SK-N-SH (cell line): ENCODE results near the gene GANAB. TPM values are rescaled to one million over a fixed set of nuclear protein-coding genes. Genes with fewer than 3 reads are reported as not detected.

Source experiments
- CTCF ChIA-PET: fragments of 300-600, 350-600 bp; formaldehyde crosslinking; extraction: SDS; loops from one replicate; lab custom pipeline; 2021; lab: Yijun Ruan, JAX
- POLR2A ChIA-PET: fragments of 350-600 bp; sonication (Branson Sonifier 250); formaldehyde crosslinking; extraction: SDS; loops from one replicate; lab custom pipeline; 2020; ENCODE audit warnings: antibody characterized with exemption, inconsistent platforms; lab: Yijun Ruan, JAX
- DNase-seq: peaks from one replicate; pipeline ENCODE4 v3.0.0; 2012
- H2AFZ ChIP-seq: fragments of 200-600 bp; sonication (generic); 2 replicates; pipeline ENCODE4 v1.8.1; 2016; ENCODE audit warnings: antibody characterized with exemption, mild to moderate bottlenecking, low read depth
- H3F3A ChIP-seq: fragments of 200-600 bp; sonication (generic); replicated peaks from 2 replicates; pipeline ENCODE3; 2016; ENCODE audit warnings: antibody characterized with exemption, mild to moderate bottlenecking; ENCODE audit not compliant: insufficient read depth
- H3K27ac ChIP-seq, 2 experiments: fragments of 200-500 bp in 1 of 2; fragments of 200-600 bp in 1 of 2; sonication (Bioruptor generic) in 1 of 2; sonication (generic), shearing (Covaris generic) in 1 of 2; 2 replicates each; pipeline versions ENCODE4 v1.5.1 to v1.6.1; 2014 to 2016; ENCODE audit warnings: low read depth in 2 of 2, inconsistent platforms in 1 of 2, low read length in 1 of 2, mild to moderate bottlenecking in 1 of 2, mixed read lengths in 1 of 2
- H3K27me3 ChIP-seq: fragments of 200-600 bp; sonication (generic), shearing (Covaris generic); 2 replicates; pipeline ENCODE4 v1.6.1; 2016; ENCODE audit warnings: mixed run types; ENCODE audit not compliant: insufficient read depth
- H3K36me3 ChIP-seq, 2 experiments: fragments of 200-500 bp in 1 of 2; fragments of 200-600 bp in 1 of 2; sonication (Bioruptor generic) in 1 of 2; sonication (generic) in 1 of 2; replicated peaks in 1 of 2; 2 replicates each; pipeline versions ENCODE3 to v1.5.1; 2014 to 2016; ENCODE audit warnings: low read length in 1 of 2, mild to moderate bottlenecking in 1 of 2; ENCODE audit not compliant: insufficient read depth in 2 of 2, control insufficient read depth in 1 of 2
- H3K4me1 ChIP-seq, 2 experiments: fragments of 200-500 bp in 1 of 2; fragments of 200-600 bp in 1 of 2; sonication (Bioruptor generic) in 1 of 2; sonication (generic), shearing (Covaris generic) in 1 of 2; 2 replicates each; pipeline versions ENCODE4 v1.5.1 to v1.6.1; 2014 to 2016; ENCODE audit warnings: low read depth in 1 of 2, low read length in 1 of 2, mixed run types in 1 of 2; ENCODE audit not compliant: insufficient read depth in 2 of 2, control insufficient read depth in 1 of 2
- H3K4me2 ChIP-seq: fragments of 200-600 bp; sonication (generic), shearing (Covaris generic); 2 replicates; pipeline ENCODE4 v1.6.1; 2017; ENCODE audit warnings: mixed run types
- H3K4me3 ChIP-seq, 2 experiments: fragments of 200-500 bp in 1 of 2; fragments of 200-600 bp in 1 of 2; sonication (Bioruptor generic) in 1 of 2; sonication (generic), shearing (Covaris generic) in 1 of 2; 2 replicates each; pipeline versions ENCODE4 v1.5.1 to v1.8.1; 2014 to 2016; ENCODE audit warnings: low read depth in 2 of 2, inconsistent platforms in 1 of 2, low read length in 1 of 2, mild to moderate bottlenecking in 1 of 2, mixed read lengths in 1 of 2, moderate library complexity in 1 of 2
- H3K79me2 ChIP-seq: fragments of 200-600 bp; sonication (generic); 2 replicates; pipeline ENCODE4 v1.8.1; 2017; ENCODE audit warnings: mild to moderate bottlenecking; ENCODE audit not compliant: insufficient read depth
- H3K9ac ChIP-seq: fragments of 200-600 bp; sonication (generic); 2 replicates; pipeline ENCODE4 v1.6.1; 2017; ENCODE audit warnings: mixed run types
- H3K9me2 ChIP-seq: fragments of 200-600 bp; sonication (generic); 2 replicates; pipeline ENCODE4 v1.6.1; 2017; ENCODE audit warnings: mixed run types
- H3K9me3 ChIP-seq: fragments of 200-600 bp; sonication (generic); 2 replicates; pipeline ENCODE4 v1.6.1; 2017; ENCODE audit warnings: mixed run types, mild to moderate bottlenecking, moderate library complexity
- H4K20me1 ChIP-seq: fragments of 200-600 bp; sonication (generic); 2 replicates; pipeline ENCODE4 v1.6.1; 2017; ENCODE audit warnings: mild to moderate bottlenecking, mixed run types; ENCODE audit not compliant: insufficient read depth
- CHD2 ChIP-seq: fragments of 150-350 bp; IDR thresholded peaks from 2 replicates; pipeline ENCODE4 v1.6.1; 2018; ENCODE audit warnings: low read length; ENCODE audit not compliant: partially characterized antibody
- ELF1 ChIP-seq: IDR thresholded peaks from 2 replicates; pipeline ENCODE4 v1.4.0; 2012
- FOSL2 ChIP-seq: IDR thresholded peaks from 2 replicates; pipeline ENCODE4 v1.4.0; 2012; ENCODE audit warnings: low read depth, mild to moderate bottlenecking, moderate library complexity, borderline replicate concordance
- FOXM1 ChIP-seq: IDR thresholded peaks from 2 replicates; pipeline ENCODE4 v1.4.0; 2012; ENCODE audit warnings: low read depth, mild to moderate bottlenecking
- GABPA ChIP-seq: IDR thresholded peaks from 2 replicates; pipeline ENCODE4 v1.4.0; 2012; ENCODE audit warnings: low read depth, mild to moderate bottlenecking
- GATA2 ChIP-seq: sonication (generic); formaldehyde crosslinking; IDR thresholded peaks from 2 replicates; pipeline ENCODE4 v1.5.0; 2020; ENCODE audit warnings: mild to moderate bottlenecking, missing genetic modification reagents
- MEF2A ChIP-seq: IDR thresholded peaks from 2 replicates; pipeline ENCODE4 v1.4.0; 2012; ENCODE audit warnings: low read depth, borderline replicate concordance
- MXI1 ChIP-seq: IDR thresholded peaks from 2 replicates; pipeline ENCODE4 v1.6.1; 2012; ENCODE audit warnings: mild to moderate bottlenecking, low read depth, low read length, improper control_type of control experiment
- NFIC ChIP-seq: IDR thresholded peaks from 2 replicates; pipeline ENCODE4 v1.4.0; 2012; ENCODE audit warnings: borderline replicate concordance
- POLR2AphosphoS5 ChIP-seq: IDR thresholded peaks from 2 replicates; pipeline ENCODE4 v1.6.1; 2012; ENCODE audit warnings: low read depth, low read length
- RCOR1 ChIP-seq: fragments of 150-350 bp; IDR thresholded peaks from 2 replicates; pipeline ENCODE4 v1.6.1; 2017; ENCODE audit warnings: antibody characterized with exemption, low read length
- RFX5 ChIP-seq: IDR thresholded peaks from 2 replicates; pipeline ENCODE4 v1.6.1; 2012; ENCODE audit warnings: mild to moderate bottlenecking, improper control_type of control experiment, low read length
- RXRA ChIP-seq: IDR thresholded peaks from 2 replicates; pipeline ENCODE4 v1.4.0; 2012; ENCODE audit warnings: low read depth, mild to moderate bottlenecking, borderline replicate concordance
- SIN3A ChIP-seq: IDR thresholded peaks from 2 replicates; pipeline ENCODE4 v1.6.1; 2012; ENCODE audit warnings: low read depth, mild to moderate bottlenecking, low read length, moderate library complexity, borderline replicate concordance
- TCF12 ChIP-seq: IDR thresholded peaks from 2 replicates; pipeline ENCODE4 v1.4.0; 2012
- TEAD4 ChIP-seq: IDR thresholded peaks from 2 replicates; pipeline ENCODE4 v1.4.0; 2012; ENCODE audit warnings: mild to moderate bottlenecking, borderline replicate concordance; ENCODE audit not compliant: insufficient read depth
- YY1 ChIP-seq: IDR thresholded peaks from 2 replicates; pipeline ENCODE4 v1.4.0; 2012; ENCODE audit warnings: low read depth, mild to moderate bottlenecking
- WGBS: methylation state at CpG from one replicate; pipeline ENCODE4 v1.1.6; 2017; ENCODE audit warnings: low lambda C conversion rate; 5-methylcytosine and 5-hydroxymethylcytosine counted together
- polyA plus RNA-seq, 3 experiments: library from polyadenylated mRNA; depleted of rRNA; stranded (reverse); fragments of >200 nt; gene quantifications; 2 replicates each; pipeline ENCODE4 v1.2.3, GENCODE V29; 2012
- TF ChIP-seq, protein P1 (sequence below): IDR thresholded peaks from 2 replicates; pipeline ENCODE4 v1.4.0; 2012; ENCODE audit warnings: low read depth
- TF ChIP-seq, protein P2 (sequence below): IDR thresholded peaks from 2 replicates; pipeline ENCODE4; 2012
- TF ChIP-seq, protein P3 (sequence below): IDR thresholded peaks from 2 replicates; pipeline ENCODE4 v1.4.0; 2012; ENCODE audit warnings: low read depth, borderline replicate concordance
- TF ChIP-seq, protein P4 (sequence below): fragments of 200-600 bp; sonication (generic); IDR thresholded peaks from 2 replicates; pipeline ENCODE4 v1.6.1; 2017; ENCODE audit warnings: antibody characterized with exemption, mild to moderate bottlenecking, moderate library complexity

Gene GANAB
- polyA plus RNA-seq, 1 of the 3 experiments (the other 2 are of a cell fraction): 275 TPM

GRCh38 chr11:62599901-62600300, 46.5 kb downstream of the GANAB start:
- no peak for DNase-seq
- peaks cover 55% of the 10 kb centered on the region for H3K79me2 ChIP-seq
- POLR2A ChIA-PET: interaction anchor here (1.0 to 4.2 kb wide), 7 partner anchors 8 to 154 kb away, joined by 3 to 59 read pairs (median 4); partner anchors contain the start of genes C11orf98, CSKMT, INTS5 and TUT1
- no peak for TF ChIP-seq RXRA
- no peak for TF ChIP-seq GABPA
- TF ChIP-seq FOSL2: no peak
- TF ChIP-seq MEF2A: no peak
- TF ChIP-seq TCF12: no peak
- TF ChIP-seq MXI1: peak; percentile 31; the same call in 1 of the 2 replicates
- TF ChIP-seq, all 33 proteins: peak for 1
- peaks cover 26% of the 10 kb centered on the region for H3F3A ChIP-seq
- peaks cover 12 to 23% of the 10 kb centered on the region in 2 experiments; a peak in 3 of 4 replicates for H3K4me1 ChIP-seq
- no peaks in the 10 kb centered on the region for H3K27me3 ChIP-seq
- H2AFZ ChIP-seq: no peak overlapping the region
- 26% methylated on average over 5 of the region's 5 CpGs for WGBS
- H3K9ac ChIP-seq: peak overlapping the region; percentile 99
- H3K27ac ChIP-seq: peak overlapping the region; percentile 87 to 93
- peak overlapping the region; percentile 95 for H3K4me2 ChIP-seq
- no peaks in the 10 kb centered on the region for H3K9me3 ChIP-seq
- H4K20me1 ChIP-seq: no peaks in the 10 kb centered on the region
- peak overlapping the region; percentile 70 to 96 for H3K4me3 ChIP-seq
- peaks cover 43 to 44% of the 10 kb centered on the region in 2 experiments for H3K36me3 ChIP-seq
- CTCF ChIA-PET: interaction anchor here (0.7 to 3.2 kb wide), 3 partner anchors 8 to 205 kb away, joined by 4 to 23 read pairs (median 11); partner anchors contain the start of genes EML3, ROM1 and TUT1
- H3K9me2 ChIP-seq: no peaks in the 10 kb centered on the region

- Histone ChIP-seq H3K9ac (peak overlapping the region; percentile 99), H3K9me2 (no peaks in the 10 kb centered on the region), H3K9me3 (no peaks in the 10 kb centered on the region), H2AFZ (no peak overlapping the region), H3K4me1 (peaks cover 12 to 23% of the 10 kb centered on the region in 2 experiments; a peak in 3 of 4 replicates), H3F3A (peaks cover 30% of the 10 kb centered on the region), H4K20me1 (no peaks in the 10 kb centered on the region), H3K79me2 (peaks cover 55% of the 10 kb centered on the region), H3K27ac (peak overlapping the region; percentile 87 to 93), H3K4me3 (peak overlapping the region; percentile 70 to 96), H3K27me3 (no peaks in the 10 kb centered on the region), H3K36me3 (peaks cover 46 to 49% of the 10 kb centered on the region in 2 experiments), H3K4me2 (peak overlapping the region; percentile 95)
- ChIA-PET CTCF (interaction anchor here (0.7 to 3.2 kb wide), 5 partner anchors 13 to 204 kb away, joined by 3 to 23 read pairs (median 4); partner anchors contain the start of genes EML3 and ROM1), POLR2A (interaction anchor here (1.0 to 1.2 kb wide), 5 partner anchors 15 to 155 kb away, joined by 3 to 4 read pairs (median 4); partner anchors contain the start of genes C11orf98, CSKMT, INTS5 and ZBTB3)
- DNase-seq: peak; percentile 95
- 45% methylated on average over 6 of the region's 7 CpGs for WGBS
- TF ChIP-seq NFIC (peak; percentile 97), TCF12 (peak; percentile 52; the same call in 1 of the 2 replicates), GABPA (peak; percentile 65), RCOR1 (0 out of 2 replicates have a peak, but pooled peaks have one; percentile 5), MXI1 (peak; percentile 55; the same call in 1 of the 2 replicates), CHD2 (peak; percentile 51), POLR2AphosphoS5 (peak; percentile 45; the same call in 1 of the 2 replicates), FOXM1 (no peak), YY1 (no peak), RFX5 (no peak; the same call in 1 of the 2 replicates), GATA2 (no peak), TEAD4 (no peak), SIN3A (peak; percentile 30; the same call in 1 of the 2 replicates), ELF1 (peak; percentile 67)
- TF ChIP-seq, protein P1, sequence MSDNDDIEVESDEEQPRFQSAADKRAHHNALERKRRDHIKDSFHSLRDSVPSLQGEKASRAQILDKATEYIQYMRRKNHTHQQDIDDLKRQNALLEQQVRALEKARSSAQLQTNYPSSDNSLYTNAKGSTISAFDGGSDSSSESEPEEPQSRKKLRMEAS: peak; percentile 83
- TF ChIP-seq, protein P2, sequence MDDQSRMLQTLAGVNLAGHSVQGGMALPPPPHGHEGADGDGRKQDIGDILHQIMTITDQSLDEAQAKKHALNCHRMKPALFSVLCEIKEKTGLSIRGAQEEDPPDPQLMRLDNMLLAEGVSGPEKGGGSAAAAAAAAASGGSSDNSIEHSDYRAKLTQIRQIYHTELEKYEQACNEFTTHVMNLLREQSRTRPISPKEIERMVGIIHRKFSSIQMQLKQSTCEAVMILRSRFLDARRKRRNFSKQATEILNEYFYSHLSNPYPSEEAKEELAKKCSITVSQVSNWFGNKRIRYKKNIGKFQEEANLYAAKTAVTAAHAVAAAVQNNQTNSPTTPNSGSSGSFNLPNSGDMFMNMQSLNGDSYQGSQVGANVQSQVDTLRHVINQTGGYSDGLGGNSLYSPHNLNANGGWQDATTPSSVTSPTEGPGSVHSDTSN: peak; percentile 41; the same call in 1 of the 2 replicates
- TF ChIP-seq, protein P3, sequence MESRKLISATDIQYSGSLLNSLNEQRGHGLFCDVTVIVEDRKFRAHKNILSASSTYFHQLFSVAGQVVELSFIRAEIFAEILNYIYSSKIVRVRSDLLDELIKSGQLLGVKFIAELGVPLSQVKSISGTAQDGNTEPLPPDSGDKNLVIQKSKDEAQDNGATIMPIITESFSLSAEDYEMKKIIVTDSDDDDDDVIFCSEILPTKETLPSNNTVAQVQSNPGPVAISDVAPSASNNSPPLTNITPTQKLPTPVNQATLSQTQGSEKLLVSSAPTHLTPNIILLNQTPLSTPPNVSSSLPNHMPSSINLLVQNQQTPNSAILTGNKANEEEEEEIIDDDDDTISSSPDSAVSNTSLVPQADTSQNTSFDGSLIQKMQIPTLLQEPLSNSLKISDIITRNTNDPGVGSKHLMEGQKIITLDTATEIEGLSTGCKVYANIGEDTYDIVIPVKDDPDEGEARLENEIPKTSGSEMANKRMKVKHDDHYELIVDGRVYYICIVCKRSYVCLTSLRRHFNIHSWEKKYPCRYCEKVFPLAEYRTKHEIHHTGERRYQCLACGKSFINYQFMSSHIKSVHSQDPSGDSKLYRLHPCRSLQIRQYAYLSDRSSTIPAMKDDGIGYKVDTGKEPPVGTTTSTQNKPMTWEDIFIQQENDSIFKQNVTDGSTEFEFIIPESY: no peak
- TF ChIP-seq, protein P4, sequence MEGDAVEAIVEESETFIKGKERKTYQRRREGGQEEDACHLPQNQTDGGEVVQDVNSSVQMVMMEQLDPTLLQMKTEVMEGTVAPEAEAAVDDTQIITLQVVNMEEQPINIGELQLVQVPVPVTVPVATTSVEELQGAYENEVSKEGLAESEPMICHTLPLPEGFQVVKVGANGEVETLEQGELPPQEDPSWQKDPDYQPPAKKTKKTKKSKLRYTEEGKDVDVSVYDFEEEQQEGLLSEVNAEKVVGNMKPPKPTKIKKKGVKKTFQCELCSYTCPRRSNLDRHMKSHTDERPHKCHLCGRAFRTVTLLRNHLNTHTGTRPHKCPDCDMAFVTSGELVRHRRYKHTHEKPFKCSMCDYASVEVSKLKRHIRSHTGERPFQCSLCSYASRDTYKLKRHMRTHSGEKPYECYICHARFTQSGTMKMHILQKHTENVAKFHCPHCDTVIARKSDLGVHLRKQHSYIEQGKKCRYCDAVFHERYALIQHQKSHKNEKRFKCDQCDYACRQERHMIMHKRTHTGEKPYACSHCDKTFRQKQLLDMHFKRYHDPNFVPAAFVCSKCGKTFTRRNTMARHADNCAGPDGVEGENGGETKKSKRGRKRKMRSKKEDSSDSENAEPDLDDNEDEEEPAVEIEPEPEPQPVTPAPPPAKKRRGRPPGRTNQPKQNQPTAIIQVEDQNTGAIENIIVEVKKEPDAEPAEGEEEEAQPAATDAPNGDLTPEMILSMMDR: no peak
These were observed 47.2 kb downstream of the GANAB start for GRCh38 chr11:62599069-62599696.
